Urothelium cell line (cell line): ENCODE measurements around the gene POLR3B.
A peak's percentile ranks its signal among the peaks of the same experiment; 100 is the strongest.

Source experiments
- DNase-seq: peaks from one replicate; pipeline ENCODE4 v3.0.0; 2011; ENCODE audit warnings: low spot score, mixed read lengths
- FAIRE-seq: peaks from 2 replicates; lab custom pipeline; 2011; peaks lifted over from hg19 to GRCh38; lab: Jason Lieb, UNC

The POLR3B gene

GRCh38 chr12:106527356-106527755 is 169.8 kb downstream of the POLR3B start:
- FAIRE-seq = no peak
- peak; percentile 11 for DNase-seq

GRCh38 chr12:106541201-106541600 is 183.7 kb downstream of the POLR3B start:
- no peak for FAIRE-seq

GRCh38 chr12:106551410-106551809 is 193.9 kb downstream of the POLR3B start:
- FAIRE-seq (no peak), DNase-seq (no peak)

More at GRCh38 chr12:106541201-106541600, 183.7 kb downstream of the POLR3B start:
- no peak for DNase-seq

GRCh38 chr12:106552228-106552627 is 194.7 kb downstream of the POLR3B start:
- FAIRE-seq (no peak), DNase-seq (no peak)
